GM12873 (cell line): ENCODE measurements around the gene GSTT4.

ENCODE experiments used
- CTCF ChIP-seq: IDR thresholded peaks from 2 replicates; pipeline ENCODE4 v1.5.1; 2012; ENCODE audit warnings: low read depth, mild to moderate bottlenecking, moderate library complexity, low read length, control low read depth; ENCODE audit not compliant: insufficient read depth; ENCODE audit errors: missing control alignments

Gene GSTT4

DNA sequence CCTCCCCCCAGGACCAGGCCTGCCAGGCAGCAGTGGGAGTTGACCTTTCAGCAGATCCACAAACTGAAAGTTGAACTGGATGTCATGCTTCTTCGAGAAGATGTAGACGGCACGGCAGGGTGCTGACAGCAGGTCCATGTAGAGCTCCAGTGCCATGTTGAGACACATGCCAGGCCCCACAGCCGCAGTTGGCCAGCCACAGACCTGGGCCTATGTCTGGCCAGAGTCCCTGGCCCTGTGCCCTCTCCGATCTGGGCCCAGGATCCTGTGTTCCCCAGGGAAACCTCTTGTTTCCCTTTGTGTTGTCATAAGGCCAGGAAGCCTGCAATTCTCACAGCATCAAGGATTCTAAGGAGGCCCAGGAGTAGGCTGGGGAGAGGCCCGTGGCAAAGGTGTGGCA, at the start of gene GSTT4:
TSS of gene GSTT4 (minus strand) at position 253 of the 400 bp plus-strand sequence. CDS start at position 156, 97 bp downstream.
- no peak for TF ChIP-seq CTCF

DNA sequence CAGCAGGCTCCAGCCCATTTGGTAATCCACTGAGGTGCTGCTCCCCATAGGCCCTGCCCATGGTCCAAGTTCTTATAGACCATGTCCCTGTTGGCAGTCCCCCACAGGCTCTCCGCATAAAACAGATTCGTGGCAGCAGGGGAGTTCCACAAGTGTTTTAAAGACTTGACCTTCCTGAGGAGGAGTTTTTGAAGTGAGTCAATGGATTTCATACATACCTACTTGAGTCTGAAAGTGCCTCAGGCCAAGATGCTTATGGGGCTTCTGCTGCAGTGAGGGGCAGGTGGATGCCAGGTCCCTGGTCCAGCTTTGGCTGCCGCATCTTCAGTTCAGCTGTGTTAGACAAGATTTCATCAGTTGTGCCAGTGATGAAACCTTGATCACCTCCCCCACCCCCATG, 49.1 kb upstream of the GSTT4 start:
- TF ChIP-seq CTCF, result no peak

- no peak for TF ChIP-seq CTCF
Observed at GRCh38 chr22:24053481-24054226, 48.4 kb upstream of the GSTT4 start.

GRCh38 chr22:24051568-24051967, 46.3 kb upstream of the GSTT4 start:
- no peak for TF ChIP-seq CTCF

- no peak for TF ChIP-seq CTCF
Observed at GRCh38 chr22:24051028-24051427, 45.8 kb upstream of the GSTT4 start.

- TF ChIP-seq CTCF, result no peak
Observed at GRCh38 chr22:24049978-24050377, 44.7 kb upstream of the GSTT4 start.

- TF ChIP-seq CTCF, result no peak
Observed at GRCh38 chr22:24049211-24049610, 44.0 kb upstream of the GSTT4 start.
